Measurements from ENCODE around the gene FBXO21. TPM values are rescaled to one million over a fixed set of nuclear protein-coding genes. Genes with fewer than 3 reads are reported as not detected.
"Not testable (repeated sequence)": the region's sequence is repeated elsewhere in the genome, so short reads cannot be mapped to it uniquely, and the experiment has no call there.

FBXO21 gene
- total RNA-seq, 2 experiments from 2014 or later = 21.5 to 26.0 TPM

DNA sequence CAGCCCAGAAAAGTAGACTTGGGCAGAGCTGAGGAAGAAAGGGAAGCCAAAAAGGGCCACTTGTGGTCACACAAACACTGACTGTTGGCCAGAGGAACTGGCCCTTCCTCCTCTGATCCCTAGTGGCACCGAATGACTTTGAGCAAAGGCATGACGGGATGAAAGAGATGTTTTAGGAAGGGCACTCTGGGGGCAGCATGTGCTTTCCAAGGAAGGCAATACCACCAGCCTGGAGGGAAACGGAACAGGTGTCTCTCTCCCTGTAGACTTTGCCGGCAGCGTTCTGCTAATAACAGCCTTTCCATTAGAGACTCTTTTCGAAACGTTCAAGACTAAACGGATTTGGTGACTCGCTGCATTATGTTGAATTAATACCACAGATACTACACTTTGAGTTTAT, 12.3 kb upstream of the FBXO21 start:
- DNase-seq (no peak), ATAC-seq (no peak)
- CTCF ChIA-PET = interaction anchor here (3.8 kb wide), 1 partner anchor 11 kb away, joined by 22 read pairs; no protein-coding TSS in a partner anchor
- Mint-ChIP-seq H3K9me3 (no peaks in the 10 kb centered on the region), H3K36me3 (ENCODE audit: low read depth) (no peaks in the 10 kb centered on the region), H3K4me1 (ENCODE audit: low read depth) (no peaks in the 10 kb centered on the region), H3K4me3 (no peak overlapping the region), H3K27ac (no peak overlapping the region), H3K27me3 (peaks cover 5% of the 10 kb centered on the region)
- TF ChIP-seq, protein P1, sequence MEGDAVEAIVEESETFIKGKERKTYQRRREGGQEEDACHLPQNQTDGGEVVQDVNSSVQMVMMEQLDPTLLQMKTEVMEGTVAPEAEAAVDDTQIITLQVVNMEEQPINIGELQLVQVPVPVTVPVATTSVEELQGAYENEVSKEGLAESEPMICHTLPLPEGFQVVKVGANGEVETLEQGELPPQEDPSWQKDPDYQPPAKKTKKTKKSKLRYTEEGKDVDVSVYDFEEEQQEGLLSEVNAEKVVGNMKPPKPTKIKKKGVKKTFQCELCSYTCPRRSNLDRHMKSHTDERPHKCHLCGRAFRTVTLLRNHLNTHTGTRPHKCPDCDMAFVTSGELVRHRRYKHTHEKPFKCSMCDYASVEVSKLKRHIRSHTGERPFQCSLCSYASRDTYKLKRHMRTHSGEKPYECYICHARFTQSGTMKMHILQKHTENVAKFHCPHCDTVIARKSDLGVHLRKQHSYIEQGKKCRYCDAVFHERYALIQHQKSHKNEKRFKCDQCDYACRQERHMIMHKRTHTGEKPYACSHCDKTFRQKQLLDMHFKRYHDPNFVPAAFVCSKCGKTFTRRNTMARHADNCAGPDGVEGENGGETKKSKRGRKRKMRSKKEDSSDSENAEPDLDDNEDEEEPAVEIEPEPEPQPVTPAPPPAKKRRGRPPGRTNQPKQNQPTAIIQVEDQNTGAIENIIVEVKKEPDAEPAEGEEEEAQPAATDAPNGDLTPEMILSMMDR (IDR thresholded peaks at IDR 0.05) = no peak
- intact Hi-C loops (cut with micrococcal nuclease) = no loop called here
- POLR2A ChIA-PET = no interaction called here

DNA sequence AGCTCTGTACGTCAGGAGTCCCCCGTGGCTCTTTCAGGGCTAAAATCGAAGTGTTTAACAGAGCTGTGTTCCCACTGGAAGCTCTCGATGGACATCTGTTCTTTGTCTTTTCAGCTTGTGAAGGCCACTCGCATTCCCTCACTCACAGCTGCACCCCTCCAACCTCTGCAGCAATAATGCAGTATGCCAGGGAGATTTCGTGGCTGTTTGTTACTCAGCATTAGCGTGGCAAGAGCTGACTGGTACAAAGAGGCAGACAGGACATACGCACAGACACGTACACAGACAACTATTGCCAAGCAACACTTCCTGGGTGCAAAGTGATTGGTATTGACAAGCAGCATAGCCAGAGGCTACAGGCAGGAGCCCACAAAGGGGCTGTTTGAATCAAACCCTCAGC, 11.8 kb upstream of the FBXO21 start:
- H3K36me3 Mint-ChIP-seq (ENCODE audit: low read depth) = no peaks in the 10 kb centered on the region
- TF ChIP-seq, protein P1 (IDR thresholded peaks at IDR 0.05) = no peak
- H3K27me3 Mint-ChIP-seq = peaks cover 7% of the 10 kb centered on the region
- H3K4me1 Mint-ChIP-seq (ENCODE audit: low read depth) = no peaks in the 10 kb centered on the region
- ATAC-seq = no peak
- no peak for DNase-seq
- intact Hi-C loops (cut with micrococcal nuclease) = no loop called here
- H3K4me3 Mint-ChIP-seq = no peak overlapping the region
- H3K27ac Mint-ChIP-seq = no peak overlapping the region
- no peaks in the 10 kb centered on the region for H3K9me3 Mint-ChIP-seq
- CTCF ChIA-PET = interaction anchor here (3.8 kb wide), 1 partner anchor 11 kb away, joined by 22 read pairs; no protein-coding TSS in a partner anchor
- POLR2A ChIA-PET = no interaction called here

DNA sequence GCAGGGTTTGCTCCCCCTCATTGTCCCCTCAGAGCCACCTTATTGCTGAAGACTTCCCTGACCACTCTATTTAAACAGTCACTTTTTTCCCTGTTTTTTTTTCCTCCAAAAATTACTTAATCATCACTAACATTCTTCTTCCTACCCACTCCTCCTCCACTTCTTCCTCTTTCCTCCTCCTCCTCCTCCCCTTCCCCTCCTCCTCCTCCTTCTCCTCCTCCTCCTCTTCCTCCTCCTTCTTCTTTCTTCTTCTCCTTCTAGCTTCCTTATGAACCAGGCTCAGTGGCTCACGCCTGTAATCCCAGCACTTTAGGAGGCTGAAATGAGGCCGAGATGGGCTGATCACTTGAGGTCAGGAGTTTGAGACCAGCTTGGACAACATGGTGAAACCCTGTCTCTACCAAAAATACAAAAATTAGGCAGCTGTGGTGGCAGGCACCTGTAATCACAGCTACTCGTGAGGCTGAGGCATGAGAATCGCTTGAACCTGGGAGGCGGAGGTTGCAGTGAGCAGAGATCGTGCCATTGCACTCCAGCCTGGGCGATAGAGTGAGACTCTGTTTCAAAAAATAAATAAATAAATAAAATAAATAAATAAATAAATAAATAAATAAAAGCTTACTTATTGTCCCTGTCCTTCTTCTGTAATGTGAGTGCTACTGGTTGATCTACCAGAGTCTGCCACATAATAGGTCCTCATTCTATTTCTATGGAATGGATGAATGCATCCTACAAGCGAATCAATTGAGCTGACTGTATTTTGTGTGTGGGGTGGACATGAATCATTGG, 9.9 kb upstream of the FBXO21 start:
- H3K9me3 Mint-ChIP-seq; intact Hi-C loops (cut with micrococcal nuclease); H3K4me3 Mint-ChIP-seq; H3K27me3 Mint-ChIP-seq; ATAC-seq; POLR2A ChIA-PET; H3K36me3 Mint-ChIP-seq (ENCODE audit: low read depth); H3K27ac Mint-ChIP-seq; H3K4me1 Mint-ChIP-seq (ENCODE audit: low read depth); DNase-seq: not testable (repeated sequence)
- CTCF ChIA-PET = interaction anchor here (1.3 to 3.8 kb wide), 4 partner anchors 9 to 657 kb away, joined by 3 to 22 read pairs (median 4); no protein-coding TSS in a partner anchor

DNA sequence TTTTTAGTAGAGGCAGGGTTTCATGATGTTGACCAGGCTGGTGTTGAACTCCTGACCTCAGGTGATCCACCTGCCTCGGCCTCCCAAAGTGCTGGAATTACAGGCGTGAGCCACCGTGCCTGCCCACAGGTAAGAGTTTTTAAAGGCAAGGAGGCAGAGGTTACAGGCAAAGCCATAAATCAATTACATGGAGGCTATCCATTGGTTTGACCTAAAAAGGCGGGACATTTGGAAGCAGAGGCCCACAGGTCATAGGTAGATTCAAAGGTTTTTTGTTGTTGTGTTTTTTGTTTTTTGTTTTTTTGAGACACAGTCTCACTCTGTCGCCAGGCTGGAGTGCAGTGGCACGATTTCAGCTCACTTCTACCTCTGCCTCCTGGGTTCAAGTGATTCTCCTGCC, 6.1 kb upstream of the FBXO21 start:
- not testable (repeated sequence) for H3K9me3 Mint-ChIP-seq, H3K4me3 Mint-ChIP-seq

DNA sequence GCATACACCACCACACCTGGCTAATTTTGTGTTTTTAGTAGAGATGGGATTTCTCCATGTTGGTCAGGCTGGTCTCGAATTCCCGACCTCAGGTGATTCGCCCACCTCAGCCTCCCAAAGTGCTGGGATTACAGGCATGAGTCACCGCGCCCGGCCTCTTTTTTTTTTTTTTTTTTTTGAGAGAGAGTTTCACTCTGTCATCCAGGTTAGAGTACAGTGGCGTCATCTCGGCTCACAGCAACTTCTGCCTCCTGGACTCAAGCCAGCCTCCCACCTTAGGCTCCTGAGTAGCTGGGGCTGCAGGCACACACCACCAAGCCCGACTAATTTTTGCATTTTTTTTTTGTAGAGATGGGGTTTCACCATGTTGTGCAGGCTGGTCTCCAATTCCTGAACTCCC, 4.8 kb upstream of the FBXO21 start:
- POLR2A ChIA-PET; H3K36me3 Mint-ChIP-seq (ENCODE audit: low read depth); H3K27me3 Mint-ChIP-seq; intact Hi-C loops (cut with micrococcal nuclease); H3K27ac Mint-ChIP-seq; H3K4me3 Mint-ChIP-seq; H3K4me1 Mint-ChIP-seq (ENCODE audit: low read depth); H3K9me3 Mint-ChIP-seq; DNase-seq; CTCF ChIA-PET; ATAC-seq: not testable (repeated sequence)

More for the DNA sequence above, 6.1 kb upstream of the FBXO21 start:
- H3K27ac Mint-ChIP-seq; H3K27me3 Mint-ChIP-seq; DNase-seq; POLR2A ChIA-PET; H3K4me1 Mint-ChIP-seq (ENCODE audit: low read depth); CTCF ChIA-PET; ATAC-seq; intact Hi-C loops (cut with micrococcal nuclease); H3K36me3 Mint-ChIP-seq (ENCODE audit: low read depth): not testable (repeated sequence)

DNA sequence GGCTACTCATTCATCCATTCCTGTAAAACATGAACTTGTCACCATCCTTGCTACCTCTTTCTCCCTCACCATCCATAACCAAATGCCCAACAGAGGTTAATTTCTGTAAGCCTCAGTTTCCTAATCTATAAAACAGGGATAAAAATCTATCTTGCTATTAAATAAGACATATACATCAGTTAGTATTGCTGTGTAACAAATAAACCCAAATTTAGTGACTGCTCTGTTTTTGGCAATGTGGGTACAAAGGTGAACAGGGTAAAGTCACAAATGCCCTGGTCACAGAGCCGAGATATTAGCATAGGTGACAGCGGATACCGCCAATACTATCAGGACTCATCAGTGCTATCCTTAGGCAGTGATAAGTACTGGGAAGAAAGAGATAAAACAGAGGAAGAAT, 3.6 kb upstream of the FBXO21 start:
- no peak for ATAC-seq
- POLR2A ChIA-PET = no interaction called here
- intact Hi-C loops (cut with micrococcal nuclease) = no loop called here
- H3K36me3 Mint-ChIP-seq (ENCODE audit: low read depth) = peaks cover 1% of the 10 kb centered on the region
- CTCF ChIA-PET = no interaction called here
- H3K9me3 Mint-ChIP-seq = no peaks in the 10 kb centered on the region
- no peak overlapping the region for H3K4me3 Mint-ChIP-seq
- TF ChIP-seq, protein P1 (IDR thresholded peaks at IDR 0.05) = no peak
- H3K27ac Mint-ChIP-seq = no peak overlapping the region
- peaks cover 12% of the 10 kb centered on the region for H3K4me1 Mint-ChIP-seq (ENCODE audit: low read depth)
- H3K27me3 Mint-ChIP-seq = peaks cover 6% of the 10 kb centered on the region
- no peak for DNase-seq

DNA sequence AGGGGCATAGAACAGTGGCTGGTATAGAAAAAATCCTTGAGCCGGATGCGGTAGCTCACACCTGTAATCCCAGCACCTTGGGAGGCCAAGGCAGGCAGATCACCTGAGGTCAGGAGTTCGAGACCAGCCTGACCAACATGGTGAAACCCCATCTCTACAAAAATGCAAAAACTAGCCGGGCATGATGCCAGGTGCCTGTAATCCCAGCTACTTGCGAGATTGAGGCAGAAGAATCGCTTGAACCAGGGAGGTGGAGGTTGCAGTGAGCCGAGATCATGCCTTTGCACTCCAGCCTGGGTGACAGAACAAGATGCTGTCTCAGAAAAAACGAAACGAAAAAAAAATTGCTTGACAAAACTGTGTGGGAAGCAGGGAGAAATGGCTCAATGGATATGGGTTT, 2.3 kb upstream of the FBXO21 start:
- H3K9me3 Mint-ChIP-seq; H3K27ac Mint-ChIP-seq; CTCF ChIA-PET; DNase-seq; ATAC-seq; H3K27me3 Mint-ChIP-seq; intact Hi-C loops (cut with micrococcal nuclease); POLR2A ChIA-PET; H3K4me3 Mint-ChIP-seq: not testable (repeated sequence)
- H3K36me3 Mint-ChIP-seq (ENCODE audit: low read depth) = peaks cover 11% of the 10 kb centered on the region
- peaks cover 22% of the 10 kb centered on the region for H3K4me1 Mint-ChIP-seq (ENCODE audit: low read depth)
